ENCODE results near the gene RNF208. TPM values are rescaled to one million over a fixed set of nuclear protein-coding genes. Genes with fewer than 3 reads are reported as not detected.

The RNF208 gene
- total and polyA plus RNA-seq, 7 donors = 4.8 to 12.8 (median 6.4) TPM

- H3K36me3 ChIP-seq (ENCODE audit: insufficient read depth in 1 of 2, low read depth in 1 of 2) = peaks cover 3 to 71% of the 10 kb centered on the region in 2 donors
- WGBS, 3 donors = 92 to 96% (median 94%) methylated on average over 27 of the region's 27 CpGs
These were observed 38.0 kb downstream of the RNF208 start for GRCh38 chr9:137183980-137184595.

GRCh38 chr9:137182836-137183235, 39.2 kb downstream of the RNF208 start:
- Histone ChIP-seq H3K4me3 (no peak overlapping the region), H3K36me3 (ENCODE audit: insufficient read depth in 1 of 2, low read depth in 1 of 2) (peaks cover 3 to 84% of the 10 kb centered on the region in 2 donors), H3K27ac (no peak overlapping the region), H3K27me3 (ENCODE audit: insufficient read depth in 3 of 3, low read length in 2 of 3) (no peaks in the 10 kb centered on the region), H3K4me1 (peaks cover 22% of the 10 kb centered on the region), H3K9me3 (no peaks in the 10 kb centered on the region)
- 87 to 95% (median 89%) methylated on average over 17 of the region's 17 CpGs for WGBS, 3 donors
- ATAC-seq = no peak
- no peak for DNase-seq
- intact Hi-C loops (cut with DNase I) = no loop called here
- no peak for TF ChIP-seq CTCF (IDR thresholded peaks at IDR 0.05)

More at GRCh38 chr9:137183980-137184595, 38.0 kb downstream of the RNF208 start:
- Histone ChIP-seq H3K4me3 (no peak overlapping the region), H3K4me1 (peaks cover 23% of the 10 kb centered on the region), H3K9me3 (no peaks in the 10 kb centered on the region), H3K27ac (no peak overlapping the region), H3K27me3 (ENCODE audit: insufficient read depth in 3 of 3, low read length in 2 of 3) (no peaks in the 10 kb centered on the region)
- ATAC-seq (no peak), DNase-seq (no peak)
- intact Hi-C loops (cut with DNase I) = no loop called here
- TF ChIP-seq CTCF (IDR thresholded peaks at IDR 0.05) = no peak

GRCh38 chr9:137181680-137182079, 40.4 kb downstream of the RNF208 start:
- peaks cover 3 to 87% of the 10 kb centered on the region in 2 donors for H3K36me3 ChIP-seq (ENCODE audit: insufficient read depth in 1 of 2, low read depth in 1 of 2)
- intact Hi-C loops (cut with DNase I) = no loop called here
- WGBS, 3 donors = 93 to 95% (median 94%) methylated on average over 22 of the region's 22 CpGs

GRCh38 chr9:137180491-137180890, 41.5 kb downstream of the RNF208 start:
- H3K27me3 ChIP-seq (ENCODE audit: insufficient read depth in 3 of 3, low read length in 2 of 3) = no peaks in the 10 kb centered on the region
- intact Hi-C loops (cut with DNase I) = no loop called here
- H3K4me3 ChIP-seq = no peak overlapping the region
- WGBS, 3 donors = 93 to 95% (median 93%) methylated on average over 20 of the region's 20 CpGs
- TF ChIP-seq CTCF (IDR thresholded peaks at IDR 0.05) = no peak
- no peak for DNase-seq
- ATAC-seq = no peak
- peaks cover 3 to 81% of the 10 kb centered on the region in 2 donors for H3K36me3 ChIP-seq (ENCODE audit: insufficient read depth in 1 of 2, low read depth in 1 of 2)
- no peak overlapping the region for H3K27ac ChIP-seq
- H3K4me1 ChIP-seq = no peaks in the 10 kb centered on the region
- H3K9me3 ChIP-seq = no peaks in the 10 kb centered on the region

More at GRCh38 chr9:137181680-137182079, 40.4 kb downstream of the RNF208 start:
- H3K27ac ChIP-seq = no peak overlapping the region
- H3K9me3 ChIP-seq = no peaks in the 10 kb centered on the region
- TF ChIP-seq CTCF (IDR thresholded peaks at IDR 0.05) = no peak
- no peak for DNase-seq
- peaks cover 11% of the 10 kb centered on the region for H3K4me1 ChIP-seq
- no peak for ATAC-seq
- H3K27me3 ChIP-seq (ENCODE audit: insufficient read depth in 3 of 3, low read length in 2 of 3) = no peaks in the 10 kb centered on the region
- H3K4me3 ChIP-seq = no peak overlapping the region

GRCh38 chr9:137179761-137180160, 42.3 kb downstream of the RNF208 start:
- no peaks in the 10 kb centered on the region for H3K9me3 ChIP-seq
- ATAC-seq (no peak), DNase-seq (no peak)
- intact Hi-C loops (cut with DNase I) = no loop called here
- H3K36me3 ChIP-seq (ENCODE audit: insufficient read depth in 1 of 2, low read depth in 1 of 2) = peaks cover 3 to 74% of the 10 kb centered on the region in 2 donors
- H3K4me3 ChIP-seq = no peak overlapping the region
- 92 to 96% (median 95%) methylated on average over 10 to 17 of the region's 17 CpGs for WGBS, 3 donors
- TF ChIP-seq CTCF (IDR thresholded peaks at IDR 0.05) = no peak
- no peaks in the 10 kb centered on the region for H3K4me1 ChIP-seq
- H3K27me3 ChIP-seq (ENCODE audit: insufficient read depth in 3 of 3, low read length in 2 of 3) = no peaks in the 10 kb centered on the region
- no peak overlapping the region for H3K27ac ChIP-seq
